HepG2 (cell line): ENCODE data around the gene GRIK5. TPM values are rescaled to one million over a fixed set of nuclear protein-coding genes. Genes with fewer than 3 reads are reported as not detected.

Experiments
- ATAC-seq: fragments of 200-7000 bp; cut with Tn5 transposase; 3 replicates; pipeline ENCODE4 v1.9.1; 2020; ENCODE audit warnings: mild to moderate bottlenecking, moderate library complexity
- BruUV-seq: library from RNA; stranded (reverse); fragments of 400-500 nt; replicated peaks from 2 replicates; lab custom pipeline; 2021; lab: Mats Ljungman, UMichigan
- CTCF ChIA-PET: fragments of 300-600 bp; formaldehyde crosslinking; extraction: SDS; loops from one replicate; lab custom pipeline; 2021; ENCODE audit warnings: low total read pairs, inconsistent platforms, low intra/inter-chr PET ratio; lab: Yijun Ruan, JAX
- POLR2A ChIA-PET: fragments of 350-600 bp; sonication (Branson Sonifier 250); formaldehyde crosslinking; loops from one replicate; lab custom pipeline; 2020; ENCODE audit warnings: antibody characterized with exemption, inconsistent platforms; lab: Yijun Ruan, JAX
- DNase-seq: peaks from one replicate; pipeline ENCODE4 v3.0.0-alpha.2; 2015; ENCODE audit warnings: low spot score
- FAIRE-seq: peaks from 3 replicates; lab custom pipeline; 2011; peaks lifted over from hg19 to GRCh38; lab: Jason Lieb, UNC
- H2AFZ ChIP-seq: one replicate; pipeline ENCODE4 v1.6.1; 2011; ENCODE audit warnings: low read length, inconsistent platforms
- H3K27ac ChIP-seq: fragments of 300-600 bp; 3 replicates; pipeline ENCODE4 v1.8.0; 2011; ENCODE audit warnings: mixed run types, mild to moderate bottlenecking, mixed read lengths, low read length, inconsistent platforms; ENCODE audit not compliant: insufficient read depth; ENCODE audit errors: extremely low read length
- H3K27me3 ChIP-seq, 2 experiments: fragments of 200-600 bp in 1 of 2; 2 replicates in 1 of 2; 3 replicates in 1 of 2; pipeline versions ENCODE4 v1.6.0 to v1.8.0; 2011; ENCODE audit warnings: low read length in 2 of 2, mild to moderate bottlenecking in 2 of 2, moderate library complexity in 2 of 2, inconsistent platforms in 1 of 2; ENCODE audit not compliant: insufficient read depth in 2 of 2, control insufficient read depth in 1 of 2
- H3K36me3 ChIP-seq, 2 experiments: fragments of 200-600 bp in 1 of 2; replicated peaks in 1 of 2; 2 replicates in 1 of 2; 3 replicates in 1 of 2; pipeline versions ENCODE4 v1.5.1 to v1.8.0; 2011; ENCODE audit warnings: low read length in 2 of 2, inconsistent platforms in 1 of 2; ENCODE audit not compliant: insufficient read depth in 2 of 2, control insufficient read depth in 1 of 2
- H3K4me1 ChIP-seq: 2 replicates; pipeline ENCODE4 v1.5.1; 2012; ENCODE audit warnings: low read length, inconsistent platforms; ENCODE audit not compliant: insufficient read depth
- H3K4me2 ChIP-seq: 2 replicates; pipeline ENCODE4 v1.6.0; 2011; ENCODE audit warnings: low read depth, low read length, inconsistent platforms
- H3K4me3 ChIP-seq, 3 experiments: fragments of 200-600 bp in 1 of 3; sonication (generic), shearing (Covaris generic) in 1 of 3; replicated peaks in 1 of 3; 2 replicates each; pipeline ENCODE4 v1.5.1; 2011 to 2016; ENCODE audit warnings: low read length in 3 of 3, inconsistent platforms in 2 of 3, low read depth in 2 of 3, mild to moderate bottlenecking in 2 of 3, control low read depth in 1 of 3, mixed read lengths in 1 of 3; ENCODE audit not compliant: insufficient read depth in 1 of 3
- H3K79me2 ChIP-seq: one replicate; pipeline ENCODE4 v1.6.1; 2011; ENCODE audit warnings: low read length, inconsistent platforms; ENCODE audit not compliant: insufficient read depth
- H3K9ac ChIP-seq: 2 replicates; pipeline ENCODE4 v1.6.0; 2011; ENCODE audit warnings: mild to moderate bottlenecking, low read depth, low read length, inconsistent platforms; ENCODE audit not compliant: insufficient read depth
- H3K9me3 ChIP-seq: 2 replicates; pipeline ENCODE4 v1.5.1; 2012; ENCODE audit warnings: mild to moderate bottlenecking, low read length
- H4K20me1 ChIP-seq: 2 replicates; pipeline ENCODE4 v1.6.0; 2011; ENCODE audit warnings: inconsistent platforms, mild to moderate bottlenecking, low read length, moderate library complexity; ENCODE audit not compliant: insufficient read depth
- FOXC1 ChIP-seq: sonication (generic); formaldehyde crosslinking; IDR thresholded peaks from 2 replicates; pipeline ENCODE4 v1.8.0; 2022; ENCODE audit warnings: mild to moderate bottlenecking, missing genetic modification reagents, borderline replicate concordance
- HDAC6 ChIP-seq: fragments of 200-600 bp; sonication (generic); IDR thresholded peaks from 2 replicates; pipeline ENCODE4 v1.7.0; 2017; ENCODE audit warnings: mild to moderate bottlenecking, antibody characterized with exemption, low read length, low read depth
- HNRNPUL1 ChIP-seq: fragments of 200-400 bp; formaldehyde crosslinking; IDR thresholded peaks from 2 replicates; pipeline ENCODE4 v1.6.1; 2017; ENCODE audit warnings: low read depth, mild to moderate bottlenecking, low read length, moderate library complexity
- IKZF5 ChIP-seq: IDR thresholded peaks from 2 replicates; pipeline ENCODE4 v1.6.1; 2018; ENCODE audit warnings: missing genetic modification reagents, mild to moderate bottlenecking, missing compliant biosample characterization
- PCBP1 ChIP-seq: fragments of 200-400 bp; formaldehyde crosslinking; IDR thresholded peaks from 2 replicates; pipeline ENCODE4 v1.6.1; 2017; ENCODE audit warnings: mild to moderate bottlenecking, low read depth, low read length, borderline replicate concordance
- PHB2 ChIP-seq: fragments of 450-650 bp; IDR thresholded peaks from 2 replicates; pipeline ENCODE4 v1.6.1; 2018; ENCODE audit not compliant: partially characterized antibody
- PTBP1 ChIP-seq: fragments of 200-400 bp; formaldehyde crosslinking; IDR thresholded peaks from 2 replicates; pipeline ENCODE4 v1.6.1; 2018; ENCODE audit warnings: low read length, low read depth; ENCODE audit not compliant: poor library complexity, severe bottlenecking
- RFXAP ChIP-seq: sonication (generic); formaldehyde crosslinking; IDR thresholded peaks from 2 replicates; pipeline ENCODE4 v1.4.0; 2020; ENCODE audit warnings: missing genetic modification reagents, borderline replicate concordance
- RXRB ChIP-seq: IDR thresholded peaks from 2 replicates; pipeline ENCODE4 v1.6.1; 2016; ENCODE audit warnings: borderline replicate concordance, missing genetic modification reagents, missing compliant biosample characterization
- SCMH1 ChIP-seq: sonication (generic); formaldehyde crosslinking; IDR thresholded peaks from 2 replicates; pipeline ENCODE4 v1.9.0; 2021; ENCODE audit warnings: missing genetic modification reagents, mild to moderate bottlenecking, borderline replicate concordance
- SKI ChIP-seq: fragments of 450-650 bp; IDR thresholded peaks from one replicate; pipeline ENCODE4 v1.6.1; 2018; ENCODE audit warnings: mild to moderate bottlenecking; ENCODE audit not compliant: partially characterized antibody
- ZBTB3 ChIP-seq: sonication (generic); formaldehyde crosslinking; IDR thresholded peaks from 2 replicates; pipeline ENCODE4 v1.4.0; 2020; ENCODE audit warnings: low read depth, mild to moderate bottlenecking, moderate library complexity, missing genetic modification reagents, borderline replicate concordance
- ZNF17 ChIP-seq: sonication (generic); formaldehyde crosslinking; IDR thresholded peaks from 2 replicates; pipeline ENCODE4 v1.5.0; 2020; ENCODE audit warnings: mild to moderate bottlenecking, missing genetic modification reagents
- ZNF678 ChIP-seq: sonication (generic); formaldehyde crosslinking; IDR thresholded peaks from 2 replicates; pipeline ENCODE4 v1.4.0; 2020; ENCODE audit warnings: mild to moderate bottlenecking, missing genetic modification reagents
- WGBS: methylation state at CpG from one replicate; pipeline ENCODE4 v1.1.6; 2017; ENCODE audit warnings: low lambda C conversion rate; 5-methylcytosine and 5-hydroxymethylcytosine counted together
- in situ Hi-C: cut with HindIII; loops from 2 replicates; pipeline ENCODE4 v1.10.0; 2017; ENCODE audit warnings: low pct_unique_long_range_greater_than_20kb; ENCODE audit not compliant: extremely low pct_ligation_motif_present
- intact Hi-C: fragments of 100-400 bp; cut with micrococcal nuclease; formaldehyde crosslinking; loops from one replicate; pipeline ENCODE4 v1.10.0; 2022; ENCODE audit not compliant: unreplicated experiment
- polyA plus RNA-seq, 8 experiments: library from polyadenylated mRNA; depleted of rRNA in 3 of 8; stranded (reverse) in 7 of 8; unstranded in 1 of 8; fragments of >200 nt; fragmentation: Illumina TruSeq in 4 of 8; extraction: Trizol in 4 of 8; gene quantifications; 2 replicates each; pipeline versions ENCODE4 v1.2.1 to v1.2.3, GENCODE V29; 2011 to 2016; ENCODE audit warnings: low read depth in 4 of 8, missing spikeins in 1 of 8, mixed read lengths in 1 of 8; ENCODE audit not compliant: insufficient read depth in 1 of 8
- total RNA-seq, 5 experiments: library from RNA; depleted of rRNA; stranded (reverse); fragments of >200 nt; fragmentation: Illumina TruSeq; extraction: Trizol; gene quantifications; 2 replicates each; pipeline ENCODE4 v1.2.3, GENCODE V29; 2016; ENCODE audit warnings: low read depth in 1 of 5
- TF ChIP-seq, protein P1 (sequence below): sonication (generic); formaldehyde crosslinking; IDR thresholded peaks from 2 replicates; pipeline ENCODE4 v1.4.0; 2020; ENCODE audit warnings: missing genetic modification reagents, mild to moderate bottlenecking, borderline replicate concordance
- TF ChIP-seq, protein P2 (sequence below): IDR thresholded peaks from 2 replicates; pipeline ENCODE4 v1.6.1; 2012; ENCODE audit warnings: low read length, improper control_type of control experiment
- TF ChIP-seq, protein P3 (sequence below): sonication (generic); formaldehyde crosslinking; IDR thresholded peaks from 2 replicates; pipeline ENCODE4 v1.8.1; 2023; ENCODE audit warnings: missing genetic modification reagents, mild to moderate bottlenecking, borderline replicate concordance

GRIK5 gene
- total and polyA plus RNA-seq, 2 of the 13 experiments (the other 11 are each of a cell fraction or from before 2014, with no cell fraction given) = not detected

DNA sequence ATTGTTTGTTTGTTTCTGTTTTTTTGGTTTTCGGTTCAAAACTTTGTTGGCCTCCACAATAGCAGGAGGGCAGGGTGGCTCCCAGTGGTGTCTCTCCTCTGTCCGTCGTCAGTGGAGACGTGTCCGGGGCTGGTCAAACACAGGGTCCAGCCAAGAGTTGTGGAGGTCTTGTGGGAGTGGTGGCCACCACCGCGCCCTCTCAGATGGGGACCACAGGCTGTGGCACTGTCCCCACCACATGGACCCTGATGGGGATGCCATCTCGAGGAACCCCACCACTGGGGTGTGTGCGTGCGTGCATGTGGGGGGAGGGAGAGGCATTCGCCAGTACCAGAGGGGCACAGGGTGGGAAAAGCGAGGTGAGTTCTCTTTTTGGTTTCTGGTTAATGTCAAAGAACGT is 19.8 kb upstream of the GRIK5 start:
- POLR2A ChIA-PET = no interaction called here
- no peak for TF ChIP-seq IKZF5 (CRISPR knock-in tag)
- TF ChIP-seq PTBP1 = no peak
- TF ChIP-seq RXRB (CRISPR knock-in tag) = no peak
- TF ChIP-seq SCMH1 (CRISPR knock-in tag) = no peak
- TF ChIP-seq ZBTB3 (CRISPR knock-in tag) = no peak
- TF ChIP-seq, protein P1, sequence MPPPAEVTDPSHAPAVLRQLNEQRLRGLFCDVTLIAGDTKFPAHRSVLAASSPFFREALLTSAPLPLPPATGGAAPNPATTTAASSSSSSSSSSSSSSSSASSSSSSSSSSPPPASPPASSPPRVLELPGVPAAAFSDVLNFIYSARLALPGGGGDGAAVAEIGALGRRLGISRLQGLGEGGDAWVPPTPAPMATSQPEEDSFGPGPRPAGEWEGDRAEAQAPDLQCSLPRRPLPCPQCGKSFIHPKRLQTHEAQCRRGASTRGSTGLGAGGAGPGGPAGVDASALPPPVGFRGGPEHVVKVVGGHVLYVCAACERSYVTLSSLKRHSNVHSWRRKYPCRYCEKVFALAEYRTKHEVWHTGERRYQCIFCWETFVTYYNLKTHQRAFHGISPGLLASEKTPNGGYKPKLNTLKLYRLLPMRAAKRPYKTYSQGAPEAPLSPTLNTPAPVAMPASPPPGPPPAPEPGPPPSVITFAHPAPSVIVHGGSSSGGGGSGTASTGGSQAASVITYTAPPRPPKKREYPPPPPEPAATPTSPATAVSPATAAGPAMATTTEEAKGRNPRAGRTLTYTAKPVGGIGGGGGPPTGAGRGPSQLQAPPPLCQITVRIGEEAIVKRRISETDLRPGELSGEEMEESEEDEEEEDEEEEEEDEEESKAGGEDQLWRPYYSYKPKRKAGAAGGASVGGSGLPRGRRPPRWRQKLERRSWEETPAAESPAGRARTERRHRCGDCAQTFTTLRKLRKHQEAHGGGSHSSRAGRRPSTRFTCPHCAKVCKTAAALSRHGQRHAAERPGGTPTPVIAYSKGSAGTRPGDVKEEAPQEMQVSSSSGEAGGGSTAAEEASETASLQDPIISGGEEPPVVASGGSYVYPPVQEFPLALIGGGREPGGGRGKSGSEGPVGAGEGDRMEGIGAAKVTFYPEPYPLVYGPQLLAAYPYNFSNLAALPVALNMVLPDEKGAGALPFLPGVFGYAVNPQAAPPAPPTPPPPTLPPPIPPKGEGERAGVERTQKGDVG (CRISPR knock-in tag) = no peak
- no peak for TF ChIP-seq RFXAP (CRISPR knock-in tag)
- no peak for TF ChIP-seq ZNF678 (CRISPR knock-in tag)
- no peak for TF ChIP-seq HDAC6
- TF ChIP-seq SKI = no peak
- TF ChIP-seq, protein P2, sequence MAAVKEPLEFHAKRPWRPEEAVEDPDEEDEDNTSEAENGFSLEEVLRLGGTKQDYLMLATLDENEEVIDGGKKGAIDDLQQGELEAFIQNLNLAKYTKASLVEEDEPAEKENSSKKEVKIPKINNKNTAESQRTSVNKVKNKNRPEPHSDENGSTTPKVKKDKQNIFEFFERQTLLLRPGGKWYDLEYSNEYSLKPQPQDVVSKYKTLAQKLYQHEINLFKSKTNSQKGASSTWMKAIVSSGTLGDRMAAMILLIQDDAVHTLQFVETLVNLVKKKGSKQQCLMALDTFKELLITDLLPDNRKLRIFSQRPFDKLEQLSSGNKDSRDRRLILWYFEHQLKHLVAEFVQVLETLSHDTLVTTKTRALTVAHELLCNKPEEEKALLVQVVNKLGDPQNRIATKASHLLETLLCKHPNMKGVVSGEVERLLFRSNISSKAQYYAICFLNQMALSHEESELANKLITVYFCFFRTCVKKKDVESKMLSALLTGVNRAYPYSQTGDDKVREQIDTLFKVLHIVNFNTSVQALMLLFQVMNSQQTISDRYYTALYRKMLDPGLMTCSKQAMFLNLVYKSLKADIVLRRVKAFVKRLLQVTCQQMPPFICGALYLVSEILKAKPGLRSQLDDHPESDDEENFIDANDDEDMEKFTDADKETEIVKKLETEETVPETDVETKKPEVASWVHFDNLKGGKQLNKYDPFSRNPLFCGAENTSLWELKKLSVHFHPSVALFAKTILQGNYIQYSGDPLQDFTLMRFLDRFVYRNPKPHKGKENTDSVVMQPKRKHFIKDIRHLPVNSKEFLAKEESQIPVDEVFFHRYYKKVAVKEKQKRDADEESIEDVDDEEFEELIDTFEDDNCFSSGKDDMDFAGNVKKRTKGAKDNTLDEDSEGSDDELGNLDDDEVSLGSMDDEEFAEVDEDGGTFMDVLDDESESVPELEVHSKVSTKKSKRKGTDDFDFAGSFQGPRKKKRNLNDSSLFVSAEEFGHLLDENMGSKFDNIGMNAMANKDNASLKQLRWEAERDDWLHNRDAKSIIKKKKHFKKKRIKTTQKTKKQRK = no peak
- TF ChIP-seq, protein P3, sequence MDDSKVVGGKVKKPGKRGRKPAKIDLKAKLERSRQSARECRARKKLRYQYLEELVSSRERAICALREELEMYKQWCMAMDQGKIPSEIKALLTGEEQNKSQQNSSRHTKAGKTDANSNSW (CRISPR knock-in tag) = no peak
- no peak for TF ChIP-seq ZNF17 (CRISPR knock-in tag)
- no peak for TF ChIP-seq PCBP1
- TF ChIP-seq HNRNPUL1 = no peak
- no peak for TF ChIP-seq FOXC1 (CRISPR knock-in tag)
- TF ChIP-seq PHB2 = no peak
- TF ChIP-seq, all 625 proteins: peak for 0
- DNase-seq (no peak), FAIRE-seq (no peak), ATAC-seq (no peak)
- CTCF ChIA-PET = no interaction called here
- H3K4me1 ChIP-seq = peaks cover 29% of the 10 kb centered on the region
- in situ Hi-C loops = no loop called here
- H3K4me3 ChIP-seq = no peak overlapping the region
- 43% methylated on average over 11 of the region's 13 CpGs for WGBS
- intact Hi-C loops = no loop called here
- H3K27ac ChIP-seq = no peak overlapping the region
- H3K79me2 ChIP-seq = no peaks in the 10 kb centered on the region
- peaks cover 1 to 27% of the 10 kb centered on the region in 2 experiments; a peak in 3 of 5 replicates for H3K27me3 ChIP-seq
- H3K36me3 ChIP-seq = no peaks in the 10 kb centered on the region
- no peaks in the 10 kb centered on the region for H4K20me1 ChIP-seq
- BruUV-seq = no TSS peak
- no peak overlapping the region for H2AFZ ChIP-seq
- H3K4me2 ChIP-seq = no peak overlapping the region
- H3K9ac ChIP-seq = no peak overlapping the region
- no peaks in the 10 kb centered on the region for H3K9me3 ChIP-seq
